Fibroblast of skin of right biceps (primary cell): Measurements from ENCODE around the gene FCRL3.

Experiments
- DNase-seq: peaks from one replicate; pipeline ENCODE4 v3.0.0-alpha.2; 2013

FCRL3 gene

DNA sequence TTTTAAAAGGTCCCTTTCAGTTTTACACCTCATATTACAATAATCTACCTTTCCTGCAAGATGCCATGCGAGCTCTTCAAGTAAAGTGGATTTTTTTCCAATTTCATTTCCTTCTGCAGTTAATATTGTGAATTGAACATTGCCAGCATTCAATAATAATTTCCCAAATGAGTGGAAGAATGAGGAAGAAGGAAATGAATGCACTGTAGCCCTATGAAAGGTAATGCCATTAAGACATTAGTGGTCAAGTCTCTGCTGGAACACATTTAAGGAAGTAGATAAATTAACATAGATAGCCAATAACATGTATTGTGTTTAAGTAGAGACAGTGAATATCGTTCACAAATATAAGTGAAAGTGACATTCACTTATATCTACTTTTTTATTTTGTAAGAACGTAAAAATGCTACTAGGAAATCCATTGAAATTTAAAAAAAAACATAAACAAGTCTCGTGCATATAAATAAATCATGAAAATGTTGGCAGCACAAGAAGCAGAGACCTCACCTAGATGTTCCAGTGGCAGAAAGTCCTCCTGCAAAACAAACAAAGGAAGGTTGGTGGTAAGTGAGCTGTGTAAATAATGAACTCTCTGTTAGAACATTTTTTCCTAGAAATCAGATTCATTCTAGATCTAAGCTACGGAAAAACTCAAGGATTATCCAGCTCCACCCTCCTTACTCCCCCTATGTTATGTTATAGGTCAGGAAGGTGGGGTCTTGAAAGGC is 17.7 kb downstream of the FCRL3 start:
- DNase-seq, result no peak

- DNase-seq, result no peak
Observed at GRCh38 chr1:157678721-157679120, 21.8 kb downstream of the FCRL3 start.

DNA sequence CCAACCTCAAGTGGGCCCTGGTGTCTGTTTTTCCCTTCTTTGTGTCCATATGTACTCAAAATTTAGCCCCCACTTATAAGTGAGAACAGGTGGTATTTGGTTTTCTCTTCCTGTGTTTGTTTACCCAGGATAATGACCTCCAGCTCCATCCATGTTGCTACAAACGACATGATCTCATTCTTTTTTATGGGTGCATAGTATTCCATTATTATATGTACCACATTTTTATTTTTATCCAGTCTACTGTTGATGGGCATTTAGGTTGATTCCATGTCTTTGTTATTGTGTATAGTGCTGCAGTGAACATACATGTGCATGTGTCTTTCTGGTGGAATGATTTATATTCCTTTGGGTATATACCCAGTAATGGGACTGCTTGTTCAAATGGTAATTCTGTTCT is 27.6 kb downstream of the FCRL3 start:
- no peak for DNase-seq

DNA sequence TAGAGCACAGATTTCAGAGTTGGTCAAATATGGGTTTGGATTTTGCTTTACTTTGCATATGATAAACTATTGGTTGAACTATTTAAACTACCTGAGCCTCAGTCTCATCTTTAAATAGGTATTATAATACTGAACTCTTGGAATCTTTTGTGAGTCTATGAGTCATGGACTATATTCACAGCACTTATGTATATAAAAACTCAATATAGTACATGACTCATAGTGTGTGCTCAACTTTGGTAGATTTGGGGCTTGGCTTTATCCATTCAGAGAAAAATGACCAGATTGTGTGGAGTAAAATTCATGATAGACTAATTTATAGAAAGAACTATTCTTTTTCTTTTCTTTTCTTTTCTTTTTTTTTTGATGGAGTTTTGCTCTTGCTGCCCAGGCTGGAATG is 28.7 kb downstream of the FCRL3 start:
- DNase-seq, result no peak

GRCh38 chr1:157659576-157660247 is 40.9 kb downstream of the FCRL3 start:
- no peak for DNase-seq

- DNase-seq, result no peak
Observed at GRCh38 chr1:157658571-157658970, 42.0 kb downstream of the FCRL3 start.

DNA sequence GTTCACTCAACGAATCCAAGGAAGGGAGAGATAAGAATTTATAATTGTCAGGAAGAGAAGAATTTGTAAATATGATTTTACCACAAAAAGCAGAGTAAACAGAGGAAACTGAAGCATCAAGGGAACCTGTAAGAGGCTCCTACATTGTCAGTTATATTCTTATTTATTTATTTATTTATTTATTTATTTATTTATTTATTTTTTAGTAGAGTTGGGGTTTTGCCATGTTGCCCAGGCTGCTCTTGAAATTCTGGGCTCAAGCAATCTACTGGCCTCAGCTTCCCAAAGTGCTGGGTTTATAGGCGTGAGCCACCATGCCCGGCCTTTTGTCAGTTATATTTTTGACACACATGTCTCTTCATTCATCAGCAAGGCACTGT is 47.1 kb downstream of the FCRL3 start:
- DNase-seq, result no peak

DNA sequence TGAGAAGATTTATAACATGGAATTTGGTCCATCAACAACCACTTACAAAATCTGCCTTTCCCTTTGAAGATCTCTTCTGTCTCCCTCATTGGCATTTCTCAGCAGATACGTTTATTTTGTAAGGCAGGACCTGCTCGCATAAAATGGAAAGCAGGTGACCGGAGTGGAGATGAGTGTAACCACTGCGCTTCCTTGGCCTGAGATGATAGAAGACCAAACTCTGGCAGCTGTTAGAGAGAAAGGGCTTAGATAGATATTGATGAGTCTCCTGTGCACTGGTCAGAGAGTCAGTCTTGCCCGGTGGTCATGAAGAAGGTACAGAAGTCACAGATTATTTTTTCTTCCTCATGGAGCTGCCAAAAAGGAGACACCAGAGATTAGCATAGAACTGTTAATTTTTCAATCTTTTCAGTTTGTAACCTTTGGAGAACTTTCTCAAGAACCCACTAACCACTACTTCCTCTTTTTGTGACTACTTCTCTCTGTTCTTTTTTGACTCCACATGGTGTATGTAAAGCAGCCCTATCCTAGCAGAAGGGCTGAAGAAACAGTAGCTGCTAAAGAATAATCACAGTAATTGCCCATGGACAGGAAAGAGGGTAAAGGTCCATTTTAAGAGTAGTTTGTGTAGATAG is 47.6 kb downstream of the FCRL3 start:
- DNase-seq, result no peak

DNA sequence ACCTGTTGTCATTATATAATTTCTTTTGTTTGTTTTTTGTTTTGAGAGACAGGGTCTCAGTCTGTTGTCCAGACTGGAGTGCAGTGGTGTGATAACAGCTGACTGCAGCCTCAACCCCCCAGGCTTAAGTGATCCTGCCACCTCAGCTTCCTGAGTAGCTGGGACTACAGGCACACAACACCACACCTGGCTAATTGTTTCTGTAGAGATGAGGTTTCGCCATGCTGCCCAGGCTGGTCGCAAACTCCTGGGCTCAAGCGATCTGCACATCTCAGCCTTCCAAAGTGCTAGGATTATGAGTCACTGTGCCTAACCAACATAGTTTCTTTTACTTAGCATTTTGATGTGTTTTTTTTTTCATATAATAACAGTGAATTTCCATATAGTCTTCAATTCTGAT is 52.3 kb downstream of the FCRL3 start:
- DNase-seq, result no peak

- no peak for DNase-seq
Observed at GRCh38 chr1:157646144-157646543, 54.4 kb downstream of the FCRL3 start.

DNA sequence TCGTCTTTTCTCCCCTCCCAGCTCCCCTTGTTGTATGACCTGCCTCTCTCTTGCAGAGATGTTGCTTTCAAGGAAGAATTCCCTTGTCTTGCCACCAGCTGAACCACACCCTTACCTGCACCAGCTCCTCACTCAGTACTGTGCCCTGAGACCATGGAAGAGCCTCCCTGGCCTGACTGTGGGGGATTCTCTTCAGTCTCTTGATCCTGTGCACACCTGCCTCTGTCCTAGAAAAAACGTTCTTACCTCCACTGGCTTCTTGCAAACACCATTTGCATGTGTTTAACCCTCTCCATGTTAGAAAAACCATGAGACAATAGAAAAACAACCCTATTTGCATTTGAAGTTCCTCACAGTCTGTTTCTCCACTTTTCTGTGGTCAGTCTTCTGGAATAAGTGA is 59.4 kb downstream of the FCRL3 start:
- no peak for DNase-seq

DNA sequence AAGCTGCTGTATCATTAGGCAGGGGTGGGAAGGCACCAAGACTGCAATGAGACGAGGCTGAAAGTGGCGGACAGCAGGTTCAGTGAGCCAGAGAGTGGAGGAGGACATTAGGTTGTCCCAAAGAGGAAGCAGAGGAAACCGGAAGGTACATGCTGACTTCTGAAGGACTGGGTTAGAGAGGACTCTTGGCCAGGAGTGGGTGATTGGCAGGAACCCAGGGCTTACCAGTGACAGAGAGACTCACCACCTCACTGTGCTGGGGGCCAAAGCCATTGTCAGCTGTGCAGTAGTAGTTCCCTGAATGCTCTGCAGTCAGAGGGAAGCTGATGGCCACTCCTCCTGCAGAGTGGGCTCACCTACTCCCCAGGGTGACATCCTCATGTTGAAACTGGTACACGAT is 60.8 kb downstream of the FCRL3 start:
- no peak for DNase-seq

GRCh38 chr1:157628773-157629172 is 71.8 kb downstream of the FCRL3 start:
- DNase-seq, result no peak
